IMR-90 (cell line): ENCODE measurements around the gene CTF1.
"Not testable (repeated sequence)": the region's sequence is repeated elsewhere in the genome, so short reads cannot be mapped to it uniquely, and the experiment has no call there.

ENCODE experiments used
- BHLHE40 ChIP-seq: fragments of 150-350 bp; IDR thresholded peaks from 2 replicates; pipeline ENCODE4 v1.6.1; 2016; ENCODE audit warnings: mild to moderate bottlenecking, low read depth, low read length
- CEBPB ChIP-seq: IDR thresholded peaks from 2 replicates; pipeline ENCODE4 v1.6.1; 2012; ENCODE audit warnings: low read depth, low read length, improper control_type of control experiment
- CTCF ChIP-seq: conservative IDR thresholded peaks from 2 replicates; pipeline ENCODE4 v1.5.1; 2012; ENCODE audit warnings: mild to moderate bottlenecking, low read depth, low read length, improper control_type of control experiment
- MAFK ChIP-seq: IDR thresholded peaks from 2 replicates; pipeline ENCODE4 v1.6.1; 2012; ENCODE audit warnings: low read depth, low read length, improper control_type of control experiment
- MAZ ChIP-seq: IDR thresholded peaks from 2 replicates; pipeline ENCODE4 v1.6.1; 2012; ENCODE audit warnings: low read depth, mild to moderate bottlenecking, low read length, improper control_type of control experiment, moderate library complexity, borderline replicate concordance
- MXI1 ChIP-seq: IDR thresholded peaks from 2 replicates; pipeline ENCODE4 v1.6.1; 2012; ENCODE audit warnings: low read depth, mild to moderate bottlenecking, low read length, moderate library complexity, borderline replicate concordance
- NFE2L2 ChIP-seq: fragments of 150-350 bp; IDR thresholded peaks from 2 replicates; pipeline ENCODE4 v1.6.1; 2016; ENCODE audit warnings: low read depth, mild to moderate bottlenecking, low read length
- POLR2A ChIP-seq: IDR thresholded peaks from 2 replicates; pipeline ENCODE4 v1.6.1; 2012; ENCODE audit warnings: mild to moderate bottlenecking, low read depth, low read length
- RAD21 ChIP-seq: IDR thresholded peaks from 2 replicates; pipeline ENCODE4 v1.6.1; 2012; ENCODE audit warnings: low read length, improper control_type of control experiment
- RCOR1 ChIP-seq: IDR thresholded peaks from 2 replicates; pipeline ENCODE4 v1.6.1; 2012; ENCODE audit warnings: mild to moderate bottlenecking, low read length, improper control_type of control experiment; ENCODE audit not compliant: insufficient replicate concordance
- RFX5 ChIP-seq: IDR thresholded peaks from 2 replicates; pipeline ENCODE4 v1.8.0; 2012; ENCODE audit warnings: low read depth, mild to moderate bottlenecking, low read length, moderate library complexity
- SMC3 ChIP-seq: fragments of 150-350 bp; IDR thresholded peaks from 2 replicates; pipeline ENCODE4 v1.6.1; 2016; ENCODE audit warnings: low read depth, mild to moderate bottlenecking, antibody characterized with exemption, low read length, moderate library complexity
- USF2 ChIP-seq: fragments of 150-350 bp; IDR thresholded peaks from 2 replicates; pipeline ENCODE4 v1.6.1; 2017; ENCODE audit warnings: mild to moderate bottlenecking, antibody characterized with exemption, low read length, low read depth

- TF ChIP-seq CTCF, RFX5, POLR2A, MAZ, BHLHE40, SMC3, RAD21, MAFK, USF2, CEBPB, MXI1, RCOR1, NFE2L2: not testable (repeated sequence)
These were observed 33.2 kb upstream of the CTF1 start for GRCh38 chr16:30863178-30863577.
